ENCODE data around the gene RPSA. TPM values are rescaled to one million over a fixed set of nuclear protein-coding genes. Genes with fewer than 3 reads are reported as not detected.
"Not testable (repeated sequence)": the region's sequence is repeated elsewhere in the genome, so short reads cannot be mapped to it uniquely, and the experiment has no call there.

RPSA gene
- polyA plus RNA-seq, 1 donor: 1,993 TPM

DNA sequence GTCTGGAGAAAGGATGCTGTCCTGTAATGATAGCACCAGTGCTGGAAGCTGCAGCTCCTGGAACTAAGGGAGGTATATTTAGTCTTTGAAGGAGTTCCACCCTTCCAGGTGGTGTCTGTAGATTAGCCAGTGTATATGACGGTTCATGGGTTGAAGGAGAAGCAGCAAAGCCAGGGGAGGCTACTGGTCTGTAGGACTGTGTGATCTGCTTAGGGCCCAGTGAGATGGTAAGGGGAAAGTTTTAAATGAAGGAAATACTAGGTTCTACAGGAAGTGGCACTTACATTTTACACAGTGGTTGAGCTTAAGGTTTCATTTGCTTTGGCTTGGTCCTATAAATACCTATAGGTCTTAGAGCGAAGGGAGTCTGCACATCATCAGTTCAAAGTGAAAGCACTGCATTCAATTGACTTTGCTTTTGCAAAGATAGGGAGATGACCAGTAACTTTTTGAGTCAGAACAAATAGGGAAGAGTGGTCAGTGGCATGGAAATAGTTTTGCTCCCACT lies 17.7 kb upstream of the RPSA start:
- no peak for DNase-seq

- no peak for DNase-seq
These were observed 16.3 kb upstream of the RPSA start for GRCh38 chr3:39390181-39390580.

DNA sequence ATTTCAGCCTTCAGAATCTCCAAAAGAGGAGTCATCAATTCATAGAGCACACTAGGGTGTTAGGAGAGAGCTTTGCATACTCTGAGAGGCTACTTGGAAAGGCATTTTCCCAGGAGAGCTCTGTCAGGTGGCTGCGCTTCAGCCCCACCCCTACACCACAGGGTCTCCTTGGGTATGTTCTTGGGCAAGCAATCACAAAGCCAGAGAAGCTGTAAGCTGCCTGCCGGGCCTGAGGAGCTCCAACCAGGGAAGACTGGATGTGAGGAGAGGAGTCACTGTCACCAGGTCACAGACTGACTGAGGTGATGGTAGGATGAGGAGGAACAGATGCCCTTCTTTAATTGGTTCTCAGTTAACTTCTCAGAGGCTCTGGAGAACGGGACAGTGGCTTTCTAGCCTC lies 9.8 kb upstream of the RPSA start:
- DNase-seq: no peak

DNA sequence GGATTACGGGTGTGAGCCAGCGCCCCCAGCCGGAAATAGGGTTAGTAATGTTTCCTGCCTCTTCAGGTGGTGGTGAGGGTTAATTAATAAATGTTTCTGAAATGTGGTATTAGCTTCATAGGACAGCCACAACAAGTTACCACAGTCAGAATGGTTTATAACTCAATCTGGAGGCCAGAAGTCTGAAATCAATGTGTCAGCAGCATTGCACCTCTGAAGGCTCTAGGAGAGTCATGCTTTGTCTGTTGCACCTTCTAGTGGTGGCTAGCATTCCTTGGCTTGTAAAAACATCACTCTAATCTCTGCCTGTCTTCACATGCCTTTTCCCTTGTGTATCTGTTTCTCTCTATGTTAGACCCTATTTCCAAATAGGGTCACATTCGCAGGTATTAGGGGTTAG lies 7.8 kb upstream of the RPSA start:
- no peak for DNase-seq

DNA sequence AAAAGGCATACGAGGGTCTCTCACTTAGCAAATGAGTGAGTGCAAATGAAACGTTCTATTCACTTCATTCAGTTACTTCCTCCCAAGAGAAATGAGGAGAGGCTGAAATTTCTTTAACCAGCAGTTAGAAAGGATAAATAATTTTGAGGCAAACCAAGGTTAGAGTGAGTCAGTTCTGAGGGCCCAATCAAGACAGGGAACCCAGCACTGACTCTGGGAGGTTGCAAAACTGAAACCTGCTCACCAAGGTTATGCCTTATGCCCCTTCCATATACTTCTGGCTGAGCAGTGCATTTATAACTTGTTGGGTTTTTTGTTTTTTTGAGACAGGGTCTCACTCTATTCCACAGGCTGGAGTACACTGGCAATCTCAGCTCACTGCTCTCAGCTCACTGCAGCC lies 4.5 kb upstream of the RPSA start:
- DNase-seq: no peak

GRCh38 chr3:39404943-39405686 lies 1.4 kb upstream of the RPSA start:
- no peak for DNase-seq

DNA sequence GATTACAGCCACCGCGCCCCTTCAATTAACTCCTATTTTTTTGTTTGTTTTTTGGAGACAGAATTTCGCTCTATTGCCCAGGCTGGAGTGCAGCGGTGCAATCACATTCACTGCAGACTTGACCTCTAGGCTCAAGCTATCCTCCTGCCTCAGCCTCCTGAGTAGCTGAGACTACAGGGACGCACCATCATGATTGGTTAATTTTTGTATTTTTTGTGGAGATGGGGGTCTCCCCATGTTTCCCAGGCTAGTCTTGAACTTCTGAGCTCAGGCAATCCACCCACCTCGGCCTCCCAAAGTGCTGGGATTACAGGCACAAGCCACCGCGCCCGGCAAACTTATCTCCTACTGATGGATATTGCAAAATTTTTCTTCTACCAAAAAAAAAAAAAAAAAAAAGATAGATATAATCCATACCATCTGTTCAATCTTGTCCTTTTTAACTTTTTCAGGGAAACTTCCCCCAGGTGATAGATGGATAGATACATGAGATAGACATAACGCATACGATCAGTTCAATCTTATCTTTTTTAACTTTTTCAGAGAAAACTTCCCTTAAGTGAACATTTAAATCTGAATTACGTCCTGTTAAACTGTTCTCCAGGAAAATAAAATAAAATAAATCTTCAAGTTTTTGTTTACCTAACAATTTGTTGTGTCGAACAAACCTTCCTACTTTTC lies 693 bp upstream of the RPSA start:
- no peak for DNase-seq

DNA sequence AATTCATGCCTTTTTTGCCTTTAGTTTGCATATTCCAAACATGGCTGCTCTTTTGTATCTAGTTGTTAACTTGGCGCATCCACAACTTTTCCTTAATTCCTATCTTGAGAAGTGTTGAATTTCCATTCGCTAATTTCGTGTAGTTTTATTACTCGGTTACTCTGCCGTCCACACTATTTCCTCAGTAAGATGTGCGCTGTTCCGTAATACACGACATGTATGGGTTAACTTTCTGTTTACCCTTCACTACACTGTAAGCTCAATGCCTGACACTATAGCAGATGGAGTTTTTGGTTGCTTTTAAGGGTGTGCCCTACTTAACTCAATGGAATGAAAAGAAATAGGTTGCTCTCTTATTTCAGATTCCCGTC lies 724 bp downstream of the RPSA start:
- DNase-seq: no peak

GRCh38 chr3:39407773-39408492 lies 1.4 kb downstream of the RPSA start:
- DNase-seq: no peak

DNA sequence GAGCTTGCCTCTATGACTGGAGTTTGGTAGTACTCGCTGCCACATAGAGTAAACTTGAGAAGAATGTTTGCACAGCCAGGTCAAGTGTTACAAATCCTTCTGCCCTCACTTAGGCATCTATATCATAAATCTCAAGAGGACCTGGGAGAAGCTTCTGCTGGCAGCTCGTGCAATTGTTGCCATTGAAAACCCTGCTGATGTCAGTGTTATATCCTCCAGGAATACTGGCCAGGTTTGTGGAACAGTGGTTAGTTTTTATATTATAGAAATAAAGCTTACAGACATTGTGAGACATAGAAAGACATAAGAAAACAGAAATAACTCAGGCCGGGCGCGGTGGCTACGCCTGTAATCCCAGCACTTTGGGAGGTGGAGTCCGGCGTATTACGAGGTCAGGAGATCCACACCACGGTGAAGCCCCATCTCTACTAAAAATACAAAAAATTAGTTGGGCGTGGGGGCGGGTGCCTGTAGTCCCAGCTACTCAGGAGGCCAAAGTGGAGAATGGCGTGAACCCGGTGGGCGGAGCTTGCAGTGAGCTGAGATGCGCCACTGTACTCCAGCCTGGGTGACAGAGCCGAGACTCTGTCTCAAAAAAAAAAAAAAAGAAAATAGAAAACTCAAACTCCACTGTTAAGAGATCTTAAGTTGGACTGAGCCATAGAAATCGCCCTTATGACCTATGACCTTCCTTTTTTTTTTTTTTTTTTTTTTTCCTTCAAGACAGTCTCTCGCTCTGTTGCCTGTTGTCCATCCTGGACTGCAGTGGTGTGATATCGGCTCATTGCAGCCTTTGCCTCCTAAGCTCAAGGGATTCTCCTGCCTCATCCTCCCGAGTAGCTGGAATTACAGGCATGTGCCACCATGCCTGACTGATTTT lies 2.2 kb downstream of the RPSA start:
- no peak for DNase-seq

GRCh38 chr3:39409514-39410136 lies 3.1 kb downstream of the RPSA start:
- DNase-seq: no peak

DNA sequence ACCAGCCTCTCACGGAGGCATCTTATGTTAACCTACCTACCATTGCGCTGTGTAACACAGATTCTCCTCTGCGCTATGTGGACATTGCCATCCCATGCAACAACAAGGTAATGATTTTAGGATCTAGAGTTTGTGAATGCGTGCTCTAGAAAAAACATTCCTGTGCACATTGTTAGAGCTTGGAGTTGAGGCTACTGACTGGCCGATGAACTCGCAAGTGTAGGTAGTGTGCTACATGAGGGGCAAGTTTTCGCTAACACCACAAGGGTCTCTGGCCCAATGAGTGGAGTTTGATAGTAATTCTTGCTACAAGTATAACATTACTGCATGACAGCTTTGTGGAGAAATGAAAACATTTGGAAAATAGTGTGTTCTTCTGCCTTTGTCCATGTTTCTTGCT lies 4.4 kb downstream of the RPSA start:
- DNase-seq: no peak

DNA sequence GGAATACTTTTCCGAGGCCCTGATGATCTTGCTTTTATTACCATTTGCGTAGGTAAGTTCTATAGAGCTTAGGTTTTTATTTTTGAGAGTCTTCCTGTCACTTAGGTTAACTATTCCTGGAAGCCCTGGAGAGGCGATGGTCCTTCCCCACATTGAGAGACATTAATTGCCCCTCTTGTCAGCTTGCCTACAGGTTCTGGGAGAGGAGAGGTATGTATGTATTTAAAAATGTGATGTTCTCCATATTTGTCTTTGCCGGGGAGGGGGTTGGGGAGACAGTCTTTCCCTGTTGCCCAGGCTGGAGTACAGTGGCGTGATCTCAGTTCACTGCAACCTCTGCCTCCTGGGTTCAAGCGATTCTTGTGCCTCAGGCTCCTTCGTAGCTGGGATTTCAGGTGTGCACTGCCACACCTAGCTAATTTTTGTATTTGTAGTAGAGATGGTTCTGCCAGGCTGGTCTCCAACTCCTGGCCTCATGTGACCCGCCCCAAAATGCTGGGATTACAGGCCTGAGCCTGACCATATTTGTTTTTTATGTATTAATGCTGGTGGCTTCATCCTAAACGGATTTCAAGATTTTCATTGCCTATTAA lies 6.2 kb downstream of the RPSA start:
- no peak for DNase-seq

DNA sequence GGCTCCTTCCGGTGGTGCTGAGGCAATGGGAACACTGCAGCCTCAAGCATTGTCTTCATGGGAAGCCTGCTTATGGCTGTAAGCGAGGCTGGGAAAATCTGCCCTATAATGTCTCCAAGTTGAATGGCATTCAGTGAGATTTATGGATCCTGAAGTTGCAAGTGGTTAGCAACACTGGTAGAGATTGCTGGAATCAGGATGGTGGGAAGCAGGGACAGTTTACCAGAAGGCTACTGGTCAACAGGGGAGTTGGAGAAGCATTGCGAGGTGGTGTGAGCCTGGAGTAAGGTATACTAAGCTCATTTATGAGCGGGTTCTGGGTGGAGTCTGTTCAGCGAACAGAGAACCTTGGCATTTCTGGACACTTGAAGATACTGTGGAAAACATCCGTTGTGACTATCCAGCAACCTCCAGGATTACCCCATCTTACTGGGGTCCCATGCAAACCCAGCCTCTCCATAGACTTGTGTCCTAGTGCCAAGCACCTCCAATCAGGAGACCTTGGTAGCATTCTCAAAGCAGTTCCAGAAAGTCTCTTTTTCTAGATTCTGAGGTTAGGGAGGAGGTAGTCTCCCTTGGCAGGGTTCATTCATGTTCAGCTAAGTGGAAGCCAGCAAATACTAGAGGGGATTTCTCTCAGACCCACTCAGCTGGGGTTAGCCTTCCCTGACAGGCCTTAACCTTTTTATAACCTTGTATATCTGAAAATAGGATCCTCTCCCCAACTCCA lies 7.3 kb downstream of the RPSA start:
- no peak for DNase-seq

- DNase-seq: no peak
These were observed 7.9 kb downstream of the RPSA start for GRCh38 chr3:39414421-39414907.

- not testable (repeated sequence) for DNase-seq
These were observed 8.8 kb downstream of the RPSA start for GRCh38 chr3:39415302-39415701.

- no peak for DNase-seq
These were observed 9.5 kb downstream of the RPSA start for GRCh38 chr3:39415983-39416382.

DNA sequence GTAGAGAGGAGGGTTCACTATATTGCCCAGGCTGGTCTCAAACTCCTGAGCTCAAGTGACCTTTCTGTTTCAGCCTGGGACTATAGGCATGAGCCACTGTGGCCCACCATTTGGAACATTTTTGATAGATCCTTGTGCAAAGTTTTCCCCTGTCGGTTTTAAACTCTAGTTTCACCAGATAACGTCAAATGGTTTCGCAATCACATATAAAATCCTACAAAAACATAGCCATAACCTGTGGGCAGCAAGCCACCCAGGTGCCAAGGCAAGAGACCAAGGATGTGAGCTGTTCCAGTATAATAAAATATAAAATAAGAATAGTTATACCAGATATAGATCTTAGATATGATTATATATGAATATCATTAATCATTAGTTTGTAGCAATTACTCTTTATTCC lies 10.5 kb downstream of the RPSA start:
- DNase-seq: not testable (repeated sequence)

- not testable (repeated sequence) for DNase-seq
These were observed 12.2 kb downstream of the RPSA start for GRCh38 chr3:39418556-39419225.

DNA sequence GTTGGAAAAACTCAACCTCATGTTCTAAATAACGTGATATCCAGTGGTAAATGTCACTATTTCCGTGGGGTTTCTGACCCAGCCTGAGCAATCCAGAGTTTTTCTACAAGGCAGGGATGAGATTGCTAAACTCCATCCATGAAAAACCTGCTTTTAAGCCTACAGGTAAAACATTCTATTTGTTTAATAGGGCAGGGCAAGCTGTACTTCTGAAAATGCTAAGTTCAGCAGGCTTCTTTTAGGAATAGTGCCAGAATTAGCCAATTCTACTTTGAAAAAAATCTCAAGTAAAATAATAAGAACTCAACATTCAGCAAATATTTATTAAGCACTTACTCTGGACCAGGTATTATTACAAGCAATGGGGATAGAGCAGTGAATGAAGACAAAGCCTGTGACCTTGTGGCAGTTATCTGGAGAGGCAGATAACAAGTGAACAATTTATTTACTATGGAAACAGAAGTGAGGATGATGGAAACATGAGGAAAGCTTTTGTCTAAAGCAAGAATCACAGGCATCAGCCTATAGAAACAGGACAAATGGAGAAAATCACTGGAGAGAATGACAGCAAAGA lies 13.3 kb downstream of the RPSA start:
- DNase-seq: no peak

Measured in hindlimb muscle (tissue), 1 donor.